ENCODE results near the gene SHC2.

DNA sequence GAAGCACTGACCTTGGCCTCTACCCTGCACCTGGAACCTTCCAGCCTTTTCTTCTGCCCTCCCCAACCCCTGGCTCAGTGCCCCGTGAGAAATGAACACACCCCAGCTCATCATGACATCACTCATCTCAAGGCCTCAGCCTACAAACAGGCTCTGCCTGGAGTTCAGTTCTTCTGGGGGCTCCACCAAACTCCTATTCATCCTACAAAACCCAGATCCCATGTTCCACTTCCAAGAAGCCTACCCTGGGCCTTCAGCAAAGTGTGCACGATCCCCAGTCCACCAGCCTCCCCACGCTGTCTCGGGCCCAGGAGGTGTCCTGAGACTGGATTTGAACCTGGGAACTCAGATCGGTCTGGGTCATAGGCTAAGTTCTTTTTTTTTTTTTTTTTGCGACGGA is 9.0 kb upstream of the SHC2 start:
- TF ChIP-seq POLR2A (IDR thresholded peaks at IDR 0.05) (no peak), CTCF (IDR thresholded peaks at IDR 0.05) (no peak)
